IgD-negative memory B cell (primary cell): ENCODE data around the gene CARMIL1. TPM values are rescaled to one million over a fixed set of nuclear protein-coding genes. Genes with fewer than 3 reads are reported as not detected.

ENCODE experiments used
- H3K27ac Mint-ChIP-seq, 3 donors: one replicate each; pipeline ENCODE4 v1.8.0; 2020 to 2022; ENCODE audit warnings: mild to moderate bottlenecking in 3 of 3, mixed read lengths in 3 of 3, moderate library complexity in 1 of 3
- H3K27me3 Mint-ChIP-seq: one replicate; pipeline ENCODE4 v1.8.0; 2021; ENCODE audit warnings: mixed read lengths
- H3K36me3 Mint-ChIP-seq: one replicate; pipeline ENCODE4 v1.8.0; 2020; ENCODE audit warnings: mild to moderate bottlenecking, mixed read lengths
- H3K4me1 Mint-ChIP-seq, 3 donors: one replicate each; pipeline ENCODE4 v1.8.0; 2020 to 2022; ENCODE audit warnings: mixed read lengths in 3 of 3, mild to moderate bottlenecking in 1 of 3
- H3K4me3 Mint-ChIP-seq, 4 donors: one replicate each; pipeline ENCODE4 v1.8.0; 2020 to 2022; ENCODE audit warnings: mild to moderate bottlenecking in 4 of 4, mixed read lengths in 4 of 4, moderate library complexity in 3 of 4
- H3K9me3 Mint-ChIP-seq, 3 donors: one replicate each; pipeline ENCODE4 v1.8.0; 2020 to 2021; ENCODE audit warnings: mixed read lengths in 3 of 3, mild to moderate bottlenecking in 1 of 3
- polyA plus RNA-seq: library from polyadenylated mRNA; unstranded; fragments of 300-500 nt; fragmentation: Illumina TruSeq; gene quantifications from one replicate; pipeline ENCODE4 v1.2.3, GENCODE V29; 2021

Gene CARMIL1
- polyA plus RNA-seq, 1 donor from 2014 or later = 1.1 TPM

DNA sequence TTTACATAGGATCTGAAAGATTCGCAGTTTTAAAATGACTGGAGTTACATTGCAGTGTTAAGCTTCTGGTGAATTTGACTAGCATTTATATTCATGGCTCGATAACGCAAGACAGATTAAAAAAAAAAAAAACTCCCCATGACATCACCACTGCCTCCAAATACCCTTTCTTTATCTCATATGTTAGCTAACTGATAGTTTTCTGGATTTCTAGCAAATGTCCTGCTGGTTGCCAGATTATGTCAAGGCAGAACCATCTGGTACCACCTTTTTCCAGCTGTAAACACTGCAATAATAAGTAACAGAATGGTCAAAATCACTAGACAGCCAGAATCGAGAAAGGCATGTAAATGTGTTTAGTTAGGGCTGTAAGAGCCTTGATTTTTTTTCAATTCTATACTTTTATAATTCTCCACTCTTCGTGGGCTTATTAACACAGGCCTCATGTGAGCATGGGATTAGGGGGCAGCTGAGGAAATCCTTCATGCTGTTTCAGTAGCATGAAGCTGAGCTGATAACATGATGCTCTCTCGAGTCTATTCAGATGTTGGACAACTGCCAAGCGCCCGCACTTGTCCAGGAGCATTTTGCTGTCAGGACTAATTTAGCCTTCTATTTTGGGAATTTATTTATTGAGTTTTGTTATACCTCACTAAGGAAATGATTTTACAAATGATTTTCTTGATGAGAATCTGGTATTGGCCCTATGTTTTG is 206.8 kb downstream of the CARMIL1 start:
- no peaks in the 10 kb centered on the region for H3K9me3 Mint-ChIP-seq
- no peak overlapping the region for H3K27ac Mint-ChIP-seq
- no peak overlapping the region for H3K4me3 Mint-ChIP-seq
- H3K27me3 Mint-ChIP-seq = peaks cover 4% of the 10 kb centered on the region
- H3K4me1 Mint-ChIP-seq = peaks cover 0 to 8% (median 5%) of the 10 kb centered on the region in 3 donors
- no peaks in the 10 kb centered on the region for H3K36me3 Mint-ChIP-seq

DNA sequence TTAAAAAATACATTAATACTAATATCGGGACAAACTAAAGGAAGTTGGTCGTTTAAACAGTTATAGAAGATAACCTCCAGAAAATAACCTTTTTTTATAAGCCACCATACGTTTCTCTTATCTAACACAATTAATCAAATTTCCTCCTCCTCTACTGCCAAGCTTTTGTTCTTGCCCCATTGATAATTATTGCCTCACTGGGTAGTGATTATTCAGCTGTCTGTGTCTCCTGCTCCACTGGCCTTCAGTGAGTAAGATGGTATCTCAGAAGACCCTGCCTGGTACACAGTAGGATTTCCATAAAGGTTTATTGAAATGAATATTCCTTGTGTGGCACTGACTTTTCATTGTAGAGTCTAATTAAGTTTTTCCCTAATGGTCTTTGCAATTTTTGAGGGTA is 207.4 kb downstream of the CARMIL1 start:
- peaks cover 0 to 8% (median 5%) of the 10 kb centered on the region in 3 donors for H3K4me1 Mint-ChIP-seq
- no peaks in the 10 kb centered on the region for H3K9me3 Mint-ChIP-seq
- H3K36me3 Mint-ChIP-seq = no peaks in the 10 kb centered on the region
- H3K27ac Mint-ChIP-seq = no peak overlapping the region
- peaks cover 4% of the 10 kb centered on the region for H3K27me3 Mint-ChIP-seq
- H3K4me3 Mint-ChIP-seq = no peak overlapping the region

DNA sequence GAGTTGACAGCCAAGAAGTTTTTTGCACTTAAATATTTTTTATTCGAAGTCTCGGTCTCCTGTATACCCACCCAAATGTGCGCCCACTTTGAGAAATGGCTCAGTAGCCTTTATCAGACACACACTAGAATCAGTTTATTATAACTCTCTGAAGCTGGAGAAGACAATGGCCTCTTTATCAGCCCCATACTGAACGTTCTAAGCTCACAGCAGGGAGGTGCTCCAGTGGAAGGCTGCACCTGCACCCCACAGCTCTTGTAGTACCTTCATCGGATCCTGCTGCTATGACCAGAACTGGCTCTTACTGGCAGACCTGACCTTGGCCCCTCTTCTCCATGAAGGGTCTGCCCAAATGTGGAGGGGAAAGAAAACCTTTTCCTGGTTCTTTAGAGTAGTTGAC is 207.8 kb downstream of the CARMIL1 start:
- Mint-ChIP-seq H3K27ac (no peak overlapping the region), H3K36me3 (no peaks in the 10 kb centered on the region), H3K4me3 (no peak overlapping the region), H3K4me1 (peaks cover 0 to 8% (median 5%) of the 10 kb centered on the region in 3 donors), H3K9me3 (no peaks in the 10 kb centered on the region), H3K27me3 (peaks cover 2% of the 10 kb centered on the region)

DNA sequence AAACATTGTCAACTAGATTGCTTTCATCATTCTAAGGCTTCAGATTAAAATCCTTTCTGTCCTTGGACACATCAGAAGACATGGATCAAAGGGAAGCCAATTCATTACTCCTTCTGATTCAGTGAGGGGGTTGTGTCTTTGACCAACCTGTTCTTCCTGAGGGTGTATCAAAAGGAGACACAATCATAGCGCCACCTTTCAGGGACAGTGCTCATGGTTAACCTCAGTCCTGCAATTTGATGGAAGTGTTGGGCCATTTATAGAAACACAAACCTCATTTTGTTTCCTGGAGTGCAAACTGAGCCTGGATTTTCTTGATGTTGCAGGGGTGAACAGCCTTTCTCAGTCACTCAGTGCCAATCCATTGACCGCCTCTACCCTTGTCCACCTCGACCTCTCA is 209.0 kb downstream of the CARMIL1 start:
- no peaks in the 10 kb centered on the region for H3K9me3 Mint-ChIP-seq
- H3K36me3 Mint-ChIP-seq = no peaks in the 10 kb centered on the region
- H3K27me3 Mint-ChIP-seq = no peaks in the 10 kb centered on the region
- H3K27ac Mint-ChIP-seq = no peak overlapping the region
- no peak overlapping the region for H3K4me3 Mint-ChIP-seq
- H3K4me1 Mint-ChIP-seq = peaks cover 0 to 8% (median 5%) of the 10 kb centered on the region in 3 donors

DNA sequence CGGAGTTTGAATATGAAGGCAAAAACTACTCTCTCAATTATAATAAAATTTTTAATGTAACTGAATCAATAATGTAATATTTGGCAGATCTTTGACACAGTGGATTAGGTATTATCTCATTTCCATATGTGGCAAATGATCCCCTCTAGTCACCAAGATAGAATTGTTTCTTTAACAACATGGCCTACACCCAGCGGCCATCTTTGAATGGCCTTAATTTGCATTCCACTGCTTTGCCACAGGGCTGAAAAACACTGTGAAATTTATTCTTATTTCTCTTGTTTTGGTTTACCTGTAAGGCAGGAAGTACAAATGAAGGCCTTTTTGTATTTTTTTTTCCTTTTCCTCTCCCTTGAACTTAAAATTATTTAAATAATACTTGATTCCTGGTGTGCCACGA is 210.2 kb downstream of the CARMIL1 start:
- no peaks in the 10 kb centered on the region for H3K27me3 Mint-ChIP-seq
- no peaks in the 10 kb centered on the region for H3K9me3 Mint-ChIP-seq
- no peaks in the 10 kb centered on the region for H3K36me3 Mint-ChIP-seq
- H3K4me1 Mint-ChIP-seq = peaks cover 0 to 8% (median 5%) of the 10 kb centered on the region in 3 donors
- H3K27ac Mint-ChIP-seq = no peak overlapping the region
- H3K4me3 Mint-ChIP-seq = no peak overlapping the region

DNA sequence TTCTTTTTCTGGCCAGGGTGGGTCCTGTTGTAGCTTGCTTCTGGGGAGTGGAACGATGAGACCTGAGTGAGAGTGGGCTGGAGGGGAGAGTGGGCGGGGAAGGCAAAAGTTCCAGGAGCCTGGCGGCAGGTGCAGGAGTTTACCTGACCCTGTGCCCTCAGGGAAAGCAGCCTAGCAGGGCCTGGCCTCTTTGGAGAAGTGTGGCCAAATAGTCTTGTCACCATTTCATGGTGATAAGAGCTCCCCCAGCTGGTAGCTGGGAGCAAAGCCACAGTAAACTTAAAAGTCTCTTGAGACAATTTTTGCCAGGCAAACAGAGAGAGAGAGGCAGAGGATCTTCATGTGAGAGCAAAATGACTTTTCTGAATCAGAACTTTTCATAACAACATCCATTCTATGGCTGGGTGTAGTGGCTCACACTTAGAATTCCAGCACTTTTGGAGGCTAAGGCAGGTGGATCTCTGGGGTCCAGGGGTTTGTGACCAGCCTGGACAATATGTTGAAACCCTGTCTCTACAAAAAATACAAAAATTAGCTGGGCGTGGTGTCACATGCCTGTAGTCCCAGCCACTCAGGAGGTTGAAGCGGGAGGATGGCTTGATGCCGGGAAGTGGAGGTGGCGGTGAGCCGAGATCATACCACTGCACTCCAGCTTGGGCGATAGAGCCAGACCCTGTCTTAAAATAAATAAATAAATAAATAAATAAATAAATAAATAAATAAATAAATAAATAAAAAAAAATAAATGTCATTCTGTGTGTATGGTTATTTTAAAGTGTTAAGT is 211.0 kb downstream of the CARMIL1 start:
- Mint-ChIP-seq H3K9me3 (no peaks in the 10 kb centered on the region), H3K27ac (no peak overlapping the region), H3K4me1 (peaks cover 0 to 8% (median 5%) of the 10 kb centered on the region in 3 donors), H3K36me3 (no peaks in the 10 kb centered on the region), H3K27me3 (no peaks in the 10 kb centered on the region), H3K4me3 (no peak overlapping the region)

DNA sequence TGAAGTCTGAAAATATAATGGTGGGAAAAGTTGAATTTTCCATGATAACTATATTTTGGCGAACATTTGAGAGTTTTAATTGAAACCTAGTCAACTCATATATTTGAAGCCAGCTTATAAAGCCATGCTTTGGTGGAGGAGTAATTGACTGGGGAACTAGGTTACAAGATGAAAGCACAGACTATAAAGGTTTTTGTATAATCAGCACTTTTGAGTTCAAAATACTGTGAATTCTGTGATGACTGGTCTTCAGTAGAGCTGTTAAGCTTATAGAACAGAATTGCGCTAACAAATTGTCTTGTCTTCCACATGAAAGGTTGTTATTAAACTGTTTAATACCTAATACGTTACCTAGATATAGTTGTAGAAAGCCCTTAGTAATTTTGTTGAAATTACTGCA is 213.8 kb downstream of the CARMIL1 start:
- H3K27ac Mint-ChIP-seq = no peak overlapping the region
- no peak overlapping the region for H3K4me3 Mint-ChIP-seq
- H3K36me3 Mint-ChIP-seq = no peaks in the 10 kb centered on the region
- no peaks in the 10 kb centered on the region for H3K9me3 Mint-ChIP-seq
- peaks cover 0 to 6% (median 5%) of the 10 kb centered on the region in 3 donors for H3K4me1 Mint-ChIP-seq
- no peaks in the 10 kb centered on the region for H3K27me3 Mint-ChIP-seq

DNA sequence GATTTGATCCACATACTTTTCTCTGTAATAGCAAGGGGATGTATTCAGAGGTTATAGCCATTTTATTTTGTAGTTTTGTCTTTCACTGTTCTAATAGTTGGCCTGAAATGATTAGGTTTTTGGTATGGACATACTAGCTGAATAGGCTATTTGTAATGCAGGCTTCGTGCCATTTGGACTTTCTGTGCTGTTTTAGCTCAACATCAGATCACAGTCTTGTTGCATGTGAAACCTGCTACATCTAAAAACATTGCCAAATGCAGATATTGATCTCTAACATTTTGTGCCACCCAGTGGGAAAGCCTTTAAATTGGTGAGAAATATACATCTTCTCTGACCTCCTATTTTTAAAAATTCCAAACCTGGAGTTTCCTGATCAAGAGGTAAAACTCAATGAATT is 215.3 kb downstream of the CARMIL1 start:
- Mint-ChIP-seq H3K27ac (no peak overlapping the region), H3K4me3 (no peak overlapping the region), H3K4me1 (peaks cover 0 to 5% (median 5%) of the 10 kb centered on the region in 3 donors), H3K9me3 (no peaks in the 10 kb centered on the region), H3K27me3 (no peaks in the 10 kb centered on the region), H3K36me3 (no peaks in the 10 kb centered on the region)

DNA sequence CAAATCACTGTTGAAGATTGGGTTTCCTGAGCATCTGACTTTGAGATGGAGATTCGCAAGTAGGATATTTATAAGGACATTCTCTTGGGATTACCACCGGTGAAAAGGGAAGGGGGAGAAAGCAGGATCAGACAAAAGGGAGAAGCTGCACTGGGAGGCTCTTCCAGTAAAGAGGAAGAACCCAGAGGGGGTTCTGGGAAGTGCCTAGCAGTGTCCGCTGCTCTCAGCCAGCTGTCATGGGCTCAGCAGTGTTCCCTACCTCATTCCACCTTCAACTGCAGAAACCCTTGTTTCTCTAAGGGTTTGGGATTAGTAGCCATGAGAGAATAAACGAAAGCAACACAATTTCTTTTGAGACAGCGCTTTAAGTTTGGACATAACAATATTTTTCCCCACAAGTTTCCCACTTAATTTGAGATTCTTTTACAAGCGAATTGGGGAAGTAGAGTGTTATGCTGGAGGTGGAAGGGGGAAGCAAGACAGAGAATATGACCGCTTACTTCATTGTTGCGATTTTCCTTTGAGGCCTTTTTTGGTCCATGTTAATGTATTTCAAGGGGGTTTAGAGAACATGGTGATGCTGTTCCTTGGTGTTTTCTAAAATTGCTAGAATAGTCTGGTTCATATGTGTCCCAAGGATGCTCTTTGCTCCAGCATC is 218.3 kb downstream of the CARMIL1 start:
- no peak overlapping the region for H3K4me3 Mint-ChIP-seq
- no peaks in the 10 kb centered on the region for H3K9me3 Mint-ChIP-seq
- H3K27me3 Mint-ChIP-seq = no peaks in the 10 kb centered on the region
- H3K36me3 Mint-ChIP-seq = no peaks in the 10 kb centered on the region
- H3K4me1 Mint-ChIP-seq = no peaks in the 10 kb centered on the region
- peak overlapping the region in 1 of 3 donors; percentile 25 for H3K27ac Mint-ChIP-seq

DNA sequence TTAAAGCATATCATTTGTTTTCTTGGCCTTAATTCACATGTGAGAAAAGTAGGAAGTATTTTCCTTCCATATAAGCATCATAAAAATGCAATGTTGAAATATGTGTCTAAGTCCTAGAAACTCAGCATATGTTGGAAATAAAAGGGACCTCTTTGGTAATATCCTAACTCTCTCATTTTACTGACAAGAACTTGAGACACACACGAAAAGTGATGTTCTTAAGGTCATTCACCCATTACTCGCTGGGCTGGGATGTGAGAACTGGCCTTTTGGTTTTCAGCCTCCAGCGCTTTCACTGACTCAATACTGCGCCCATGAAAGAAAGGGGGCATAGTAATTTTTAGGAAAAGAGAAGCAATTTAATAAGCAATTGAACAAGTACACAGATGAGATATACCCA is 219.3 kb downstream of the CARMIL1 start:
- H3K27me3 Mint-ChIP-seq = no peaks in the 10 kb centered on the region
- no peak overlapping the region for H3K27ac Mint-ChIP-seq
- no peak overlapping the region for H3K4me3 Mint-ChIP-seq
- H3K4me1 Mint-ChIP-seq = no peaks in the 10 kb centered on the region
- no peaks in the 10 kb centered on the region for H3K36me3 Mint-ChIP-seq
- H3K9me3 Mint-ChIP-seq = no peaks in the 10 kb centered on the region

DNA sequence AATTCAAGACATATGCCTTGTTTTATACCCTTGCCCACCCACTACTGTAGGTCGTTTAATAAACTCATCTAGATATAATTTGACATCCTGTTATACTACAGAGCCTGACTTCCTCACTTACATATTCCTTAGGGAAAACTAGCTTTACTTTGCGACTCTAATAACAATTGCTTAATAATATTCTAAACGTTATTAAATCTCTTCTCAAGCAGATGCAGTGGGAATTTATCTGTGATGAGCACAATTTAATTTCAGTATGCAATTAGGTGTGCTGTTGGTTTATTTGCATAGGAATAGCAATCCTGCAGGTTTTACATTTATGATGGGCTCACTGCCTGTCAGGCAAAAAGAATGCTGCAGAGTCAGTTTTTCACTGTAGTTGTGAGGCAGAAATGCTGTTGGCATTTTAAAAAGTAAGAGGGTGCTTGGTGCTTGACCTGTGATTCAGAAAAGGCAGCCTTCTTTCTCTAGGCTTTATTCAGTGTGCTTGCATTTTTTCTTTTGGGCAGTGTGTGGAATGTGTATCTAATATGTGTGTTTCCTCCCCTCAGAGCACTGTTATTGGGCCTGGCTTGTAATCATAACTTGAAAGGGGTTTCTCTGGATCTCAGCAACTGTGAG is 220.6 kb downstream of the CARMIL1 start:
- no peak overlapping the region for H3K27ac Mint-ChIP-seq
- H3K36me3 Mint-ChIP-seq = no peaks in the 10 kb centered on the region
- no peaks in the 10 kb centered on the region for H3K4me1 Mint-ChIP-seq
- no peaks in the 10 kb centered on the region for H3K27me3 Mint-ChIP-seq
- no peak overlapping the region for H3K4me3 Mint-ChIP-seq
- no peaks in the 10 kb centered on the region for H3K9me3 Mint-ChIP-seq

DNA sequence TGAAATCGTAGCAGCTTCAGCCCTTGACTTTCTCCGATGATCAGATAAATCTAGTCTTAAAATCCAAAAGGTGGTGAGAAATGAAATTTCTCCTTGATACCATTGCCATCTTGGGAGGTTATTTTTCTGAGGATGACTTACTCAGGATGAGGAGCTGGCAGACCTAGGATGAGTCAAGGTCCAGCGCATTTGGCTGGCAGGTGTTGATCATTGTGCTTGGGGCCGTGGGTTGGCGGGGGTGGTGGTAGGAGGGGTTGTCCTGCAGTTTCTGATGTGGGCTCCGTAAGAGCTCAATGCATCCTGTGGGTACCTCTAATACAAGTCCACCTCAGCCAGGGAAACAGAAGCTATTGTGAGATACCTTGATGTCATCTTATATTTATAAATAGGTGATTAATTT is 224.5 kb downstream of the CARMIL1 start:
- no peak overlapping the region for H3K27ac Mint-ChIP-seq
- no peaks in the 10 kb centered on the region for H3K4me1 Mint-ChIP-seq
- no peaks in the 10 kb centered on the region for H3K27me3 Mint-ChIP-seq
- no peak overlapping the region for H3K4me3 Mint-ChIP-seq
- H3K9me3 Mint-ChIP-seq = no peaks in the 10 kb centered on the region
- no peaks in the 10 kb centered on the region for H3K36me3 Mint-ChIP-seq

DNA sequence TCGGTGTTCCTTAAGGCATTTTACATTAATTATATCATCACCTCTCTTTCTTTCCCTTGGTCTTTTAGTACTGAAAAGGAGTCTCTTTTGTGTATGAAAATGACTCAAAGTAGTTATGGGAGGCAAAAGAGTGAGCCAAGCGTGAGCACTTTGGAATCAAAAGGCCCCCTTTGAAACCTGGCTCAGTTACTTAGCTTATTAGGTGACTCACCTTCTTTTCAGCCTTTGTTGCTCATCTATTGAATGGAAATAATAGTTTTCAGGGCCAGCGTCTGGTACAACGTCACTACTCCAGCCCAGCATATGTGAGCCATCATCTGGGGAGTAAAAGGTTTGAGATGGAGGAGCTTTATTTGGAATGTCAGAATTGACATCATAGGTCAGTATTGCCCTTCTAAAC is 225.5 kb downstream of the CARMIL1 start:
- H3K4me3 Mint-ChIP-seq = no peak overlapping the region
- H3K36me3 Mint-ChIP-seq = no peaks in the 10 kb centered on the region
- no peak overlapping the region for H3K27ac Mint-ChIP-seq
- no peaks in the 10 kb centered on the region for H3K27me3 Mint-ChIP-seq
- no peaks in the 10 kb centered on the region for H3K9me3 Mint-ChIP-seq
- H3K4me1 Mint-ChIP-seq = no peaks in the 10 kb centered on the region

DNA sequence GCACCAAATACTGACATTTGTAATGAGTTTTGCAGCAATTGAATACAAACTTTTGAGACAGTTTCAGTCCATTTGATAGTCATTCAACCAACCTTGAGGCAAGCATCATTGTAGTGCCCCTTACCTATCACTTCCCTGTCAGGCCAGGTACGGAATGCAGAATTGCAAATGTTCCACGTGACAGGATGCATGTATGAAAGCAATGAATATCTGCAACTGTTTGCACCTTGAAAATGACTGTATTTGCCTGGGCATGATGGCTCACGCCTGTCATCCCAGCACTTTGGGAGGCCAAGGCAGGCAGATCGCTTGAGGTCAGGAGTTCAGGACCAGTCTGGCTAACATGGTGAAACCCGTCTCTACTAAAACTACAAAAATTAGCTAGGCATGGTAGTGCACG is 226.8 kb downstream of the CARMIL1 start:
- Mint-ChIP-seq H3K9me3 (no peaks in the 10 kb centered on the region), H3K27ac (no peak overlapping the region), H3K36me3 (no peaks in the 10 kb centered on the region), H3K27me3 (no peaks in the 10 kb centered on the region), H3K4me1 (no peaks in the 10 kb centered on the region), H3K4me3 (no peak overlapping the region)

DNA sequence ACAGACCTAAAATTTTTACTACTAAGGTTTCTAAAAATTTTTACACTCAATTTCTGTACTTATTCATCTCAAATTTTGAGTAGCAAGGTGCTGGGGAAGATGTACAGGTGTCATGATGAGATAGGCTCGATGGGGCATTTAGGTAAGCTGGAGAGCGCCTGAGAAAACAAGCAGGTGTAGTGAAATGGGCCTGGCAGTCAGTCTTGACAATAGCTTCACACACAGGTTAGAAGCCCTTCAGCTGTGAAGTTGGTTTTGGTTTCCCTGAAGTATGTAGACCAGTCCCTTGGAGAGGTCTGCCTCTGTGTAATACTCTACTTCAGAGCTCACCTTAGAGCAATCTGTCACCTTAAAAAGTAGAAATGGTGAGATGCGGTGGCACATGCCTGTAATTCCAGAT is 228.9 kb downstream of the CARMIL1 start:
- Mint-ChIP-seq H3K27me3 (no peaks in the 10 kb centered on the region), H3K27ac (no peak overlapping the region), H3K9me3 (no peaks in the 10 kb centered on the region)

More for the DNA sequence above, 228.9 kb downstream of the CARMIL1 start:
- Mint-ChIP-seq H3K4me1 (no peaks in the 10 kb centered on the region), H3K36me3 (no peaks in the 10 kb centered on the region), H3K4me3 (no peak overlapping the region)
